Pancreas (tissue), 10 donors: ENCODE measurements around the gene IRX4. TPM values are rescaled to one million over a fixed set of nuclear protein-coding genes. Genes with fewer than 3 reads are reported as not detected.
"Not testable (repeated sequence)": the region's sequence is repeated elsewhere in the genome, so short reads cannot be mapped to it uniquely, and the experiment has no call there.

ENCODE experiments used
- ATAC-seq, 4 donors: fragments of 200-7000 bp; cut with Tn5 transposase; one replicate each; pipeline versions ENCODE4 v1.8.0 to v1.9.1; 2020; ENCODE audit warnings: mild to moderate bottlenecking in 4 of 4, moderate library complexity in 4 of 4
- DNase-seq, 6 donors: peaks; one replicate each; pipeline ENCODE4 v3.0.0-alpha.2; 2020
- FAIRE-seq: peaks from 2 replicates; lab custom pipeline; 2012; peaks lifted over from hg19 to GRCh38; lab: Jason Lieb, UNC
- H3K27ac ChIP-seq, 4 donors: fragments of 200-600 bp; sonication (generic); 1 replicate in 3 of 4; 2 replicates in 1 of 4; pipeline versions ENCODE4 v1.5.0 to v1.8.0; 2020
- H3K27me3 ChIP-seq, 4 donors: fragments of 200-600 bp; one replicate each; pipeline ENCODE4 v1.8.0; 2021
- H3K36me3 ChIP-seq, 3 donors: fragments of 200-600 bp; sonication (generic) in 1 of 3; one replicate each; pipeline versions ENCODE4 v1.5.0 to v1.8.0; 2020 to 2021
- H3K4me1 ChIP-seq, 3 donors: fragments of 200-600 bp; one replicate each; pipeline ENCODE4 v1.8.0; 2021
- H3K4me3 ChIP-seq, 4 donors: fragments of 200-600 bp; sonication (generic) in 2 of 4; one replicate each; pipeline versions ENCODE4 v1.5.0 to v1.8.0; 2020 to 2021
- H3K9me3 ChIP-seq, 4 donors: fragments of 200-600 bp; one replicate each; pipeline ENCODE4 v1.8.0; 2021
- WGBS, 2 donors: extraction: QIAGEN DNeasy Blood & Tissue Kit; methylation state at CpG; one replicate each; pipeline ENCODE4 v1.1.7; 2013; 5-methylcytosine and 5-hydroxymethylcytosine counted together
- intact Hi-C, 3 donors: fragments of 100-400 bp; cut with DNase I; formaldehyde crosslinking; loops; one replicate each; pipeline versions ENCODE4 v1.11.1 to v1.14.2; 2022
- polyA plus RNA-seq, 2 donors: library from polyadenylated mRNA; stranded (reverse); fragments of 200-250 nt; gene quantifications; one replicate each; pipeline ENCODE4 v1.2.3, GENCODE V29; 2013
- total RNA-seq, 6 donors: library from RNA; stranded (reverse); fragmentation: NEBNext Ultra II Directional in 4 of 6; extraction: Animal tissue kit (Norgen Biotek cat#: 25700) in 4 of 6; gene quantifications; one replicate each; pipeline versions ENCODE4 v1.2.1 to v1.2.4, GENCODE V29; 2021 to 2023
- TF ChIP-seq, protein P1 (sequence below), 4 donors: fragments of 200-600 bp; sonication (generic) in 3 of 4; IDR thresholded peaks; one replicate each; pipeline versions ENCODE4 v1.5.0 to v1.8.0; 2021; ENCODE audit warnings: antibody characterized with exemption in 4 of 4
- donor health status: healthy with polysubstance abuse.
- donor health status: DM: no; HTN: no; CAD: no; lungs with moderate emphysema.
- donor health status: DM: no; HTN: no; CAD: no.
- donor health status: control.
- donor health status: control.
- donor health status: Bipolar disorder and iron deficiency.
- donor health status: DM: yes; HTN: yes; CAD: no.
- donor health status: DM: no; HTN: no; CAD: no.
- donor health status: DM: no; HTN: no; CAD: no.
- donor health status: DM: yes; HTN: yes; CAD: no.

Gene IRX4
- total and polyA plus RNA-seq, 8 donors = 0.31 TPM; not detected in 7

DNA sequence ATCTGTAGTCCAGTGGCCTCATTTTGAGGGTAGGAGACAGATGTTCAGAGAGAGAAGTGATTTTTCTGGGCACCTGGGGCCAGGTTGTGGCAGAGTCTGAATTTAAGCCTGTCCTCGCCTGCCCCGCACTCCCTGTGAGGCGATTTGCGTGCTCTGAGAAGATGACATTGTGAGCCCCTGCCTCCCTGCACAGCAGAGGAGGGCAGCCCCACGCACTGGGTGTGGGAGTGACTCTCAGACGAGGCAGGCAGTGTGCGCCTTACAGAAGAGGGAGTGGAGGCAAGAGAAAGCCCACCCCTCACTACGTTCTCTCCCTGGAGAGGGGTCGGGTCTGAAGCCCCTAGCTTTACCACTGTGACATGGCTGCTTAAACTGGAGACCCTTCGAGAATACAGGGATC, 35.7 kb downstream of the IRX4 start:
- WGBS, 2 donors = 48 to 59% methylated on average over 10 of the region's 10 CpGs
- no peaks in the 10 kb centered on the region for H3K4me1 ChIP-seq
- no peaks in the 10 kb centered on the region for H3K36me3 ChIP-seq
- DNase-seq (no peak), FAIRE-seq (no peak), ATAC-seq (no peak)
- H3K4me3 ChIP-seq = no peak overlapping the region
- no peaks in the 10 kb centered on the region for H3K27me3 ChIP-seq
- H3K9me3 ChIP-seq = no peaks in the 10 kb centered on the region
- TF ChIP-seq, protein P1, sequence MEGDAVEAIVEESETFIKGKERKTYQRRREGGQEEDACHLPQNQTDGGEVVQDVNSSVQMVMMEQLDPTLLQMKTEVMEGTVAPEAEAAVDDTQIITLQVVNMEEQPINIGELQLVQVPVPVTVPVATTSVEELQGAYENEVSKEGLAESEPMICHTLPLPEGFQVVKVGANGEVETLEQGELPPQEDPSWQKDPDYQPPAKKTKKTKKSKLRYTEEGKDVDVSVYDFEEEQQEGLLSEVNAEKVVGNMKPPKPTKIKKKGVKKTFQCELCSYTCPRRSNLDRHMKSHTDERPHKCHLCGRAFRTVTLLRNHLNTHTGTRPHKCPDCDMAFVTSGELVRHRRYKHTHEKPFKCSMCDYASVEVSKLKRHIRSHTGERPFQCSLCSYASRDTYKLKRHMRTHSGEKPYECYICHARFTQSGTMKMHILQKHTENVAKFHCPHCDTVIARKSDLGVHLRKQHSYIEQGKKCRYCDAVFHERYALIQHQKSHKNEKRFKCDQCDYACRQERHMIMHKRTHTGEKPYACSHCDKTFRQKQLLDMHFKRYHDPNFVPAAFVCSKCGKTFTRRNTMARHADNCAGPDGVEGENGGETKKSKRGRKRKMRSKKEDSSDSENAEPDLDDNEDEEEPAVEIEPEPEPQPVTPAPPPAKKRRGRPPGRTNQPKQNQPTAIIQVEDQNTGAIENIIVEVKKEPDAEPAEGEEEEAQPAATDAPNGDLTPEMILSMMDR (IDR thresholded peaks at IDR 0.05) = no peak
- H3K27ac ChIP-seq = no peak overlapping the region
- intact Hi-C loops = no loop called here

DNA sequence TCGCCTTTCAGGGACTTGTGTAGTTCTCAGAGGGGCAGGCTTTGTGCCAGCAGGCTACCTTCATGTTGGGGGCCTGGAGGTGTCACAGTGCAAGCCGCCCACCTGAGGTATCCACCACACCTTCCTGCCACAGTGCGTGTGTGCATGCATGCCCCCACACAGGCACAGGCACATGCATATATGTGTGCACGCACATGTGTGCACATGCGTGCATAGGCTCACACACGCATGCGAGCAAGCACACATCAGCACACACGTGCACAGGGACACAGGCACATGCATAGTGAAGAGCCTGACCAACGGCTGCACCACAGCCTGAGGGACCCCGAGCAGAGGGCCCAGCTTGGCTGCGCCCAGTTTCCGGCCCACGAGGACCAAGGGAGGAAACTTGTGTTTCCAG, 36.1 kb downstream of the IRX4 start:
- intact Hi-C loops = no loop called here
- FAIRE-seq = no peak
- no peak for DNase-seq
- ATAC-seq = no peak
- Histone ChIP-seq H3K36me3 (no peaks in the 10 kb centered on the region), H3K4me1 (no peaks in the 10 kb centered on the region), H3K27me3 (no peaks in the 10 kb centered on the region), H3K27ac (no peak overlapping the region), H3K4me3 (no peak overlapping the region), H3K9me3 (no peaks in the 10 kb centered on the region)
- TF ChIP-seq, protein P1 (IDR thresholded peaks at IDR 0.05) = no peak
- WGBS, 2 donors = 67 to 73% methylated on average over 13 of the region's 13 CpGs

GRCh38 chr5:1845696-1846095, 37.0 kb downstream of the IRX4 start:
- Histone ChIP-seq H3K27ac (no peak overlapping the region), H3K4me1 (no peaks in the 10 kb centered on the region), H3K9me3 (no peaks in the 10 kb centered on the region), H3K36me3 (no peaks in the 10 kb centered on the region), H3K4me3 (no peak overlapping the region), H3K27me3 (no peaks in the 10 kb centered on the region)
- WGBS, 2 donors = 86 to 97% methylated on average over 1 of the region's 1 CpG
- FAIRE-seq (no peak), DNase-seq (no peak), ATAC-seq (no peak)
- TF ChIP-seq, protein P1 (IDR thresholded peaks at IDR 0.05) = no peak
- intact Hi-C loops = no loop called here

GRCh38 chr5:1844708-1845436, 37.9 kb downstream of the IRX4 start:
- DNase-seq = no peak
- no peak overlapping the region for H3K27ac ChIP-seq
- no peaks in the 10 kb centered on the region for H3K4me1 ChIP-seq
- intact Hi-C loops = no loop called here
- no peak for ATAC-seq
- H3K27me3 ChIP-seq = peaks cover 0 to 6% (median 0%) of the 10 kb centered on the region in 4 donors
- no peaks in the 10 kb centered on the region for H3K36me3 ChIP-seq
- no peaks in the 10 kb centered on the region for H3K9me3 ChIP-seq
- WGBS, 2 donors = 92 to 94% methylated on average over 5 of the region's 5 CpGs
- FAIRE-seq = no peak
- no peak overlapping the region for H3K4me3 ChIP-seq
- TF ChIP-seq, protein P1 (IDR thresholded peaks at IDR 0.05) = no peak

DNA sequence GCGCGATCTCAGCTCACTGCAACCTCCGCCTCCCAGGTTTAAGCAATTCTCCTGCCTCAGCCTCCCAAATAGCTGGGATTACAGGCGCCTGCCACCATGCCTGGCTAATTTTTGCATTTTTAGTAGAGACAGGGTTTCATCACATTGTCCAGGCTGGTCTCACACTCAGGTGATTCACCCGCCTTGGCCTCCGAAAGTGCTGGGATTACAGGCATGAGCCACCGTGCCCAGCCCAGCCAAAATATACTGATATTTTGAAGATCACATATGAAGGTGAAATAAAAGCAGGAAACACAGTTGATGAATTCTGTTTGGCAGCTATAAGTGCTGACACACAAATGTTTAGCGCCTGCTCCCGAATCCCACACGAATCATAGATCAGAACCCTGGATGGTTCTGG, 39.0 kb downstream of the IRX4 start:
- DNase-seq, H3K9me3 ChIP-seq, intact Hi-C loops, ATAC-seq, H3K4me3 ChIP-seq, H3K27ac ChIP-seq, H3K27me3 ChIP-seq, H3K4me1 ChIP-seq, H3K36me3 ChIP-seq, FAIRE-seq: not testable (repeated sequence)
- 74 to 80% methylated on average over 10 of the region's 10 CpGs for WGBS, 2 donors
